Pancreas (tissue), 10 donors: Measurements from ENCODE around the gene AGBL5. TPM values are rescaled to one million over a fixed set of nuclear protein-coding genes. Genes with fewer than 3 reads are reported as not detected.
A peak's percentile ranks its signal among the peaks of the same experiment; 100 is the strongest.

ENCODE experiments used
- ATAC-seq, 4 donors: fragments of 200-7000 bp; cut with Tn5 transposase; one replicate each; pipeline versions ENCODE4 v1.8.0 to v1.9.1; 2020; ENCODE audit warnings: mild to moderate bottlenecking in 4 of 4, moderate library complexity in 4 of 4
- DNase-seq, 6 donors: peaks; one replicate each; pipeline ENCODE4 v3.0.0-alpha.2; 2020
- FAIRE-seq: peaks from 2 replicates; lab custom pipeline; 2012; peaks lifted over from hg19 to GRCh38; lab: Jason Lieb, UNC
- H3K27ac ChIP-seq, 4 donors: fragments of 200-600 bp; sonication (generic); 1 replicate in 3 of 4; 2 replicates in 1 of 4; pipeline versions ENCODE4 v1.5.0 to v1.8.0; 2020
- H3K27me3 ChIP-seq, 4 donors: fragments of 200-600 bp; one replicate each; pipeline ENCODE4 v1.8.0; 2021
- H3K36me3 ChIP-seq, 3 donors: fragments of 200-600 bp; sonication (generic) in 1 of 3; one replicate each; pipeline versions ENCODE4 v1.5.0 to v1.8.0; 2020 to 2021
- H3K4me1 ChIP-seq, 3 donors: fragments of 200-600 bp; one replicate each; pipeline ENCODE4 v1.8.0; 2021
- H3K4me3 ChIP-seq, 4 donors: fragments of 200-600 bp; sonication (generic) in 2 of 4; one replicate each; pipeline versions ENCODE4 v1.5.0 to v1.8.0; 2020 to 2021
- H3K9me3 ChIP-seq, 4 donors: fragments of 200-600 bp; one replicate each; pipeline ENCODE4 v1.8.0; 2021
- CTCF ChIP-seq, 4 donors: fragments of 200-600 bp; sonication (generic) in 3 of 4; IDR thresholded peaks; one replicate each; pipeline versions ENCODE4 v1.5.0 to v1.8.0; 2021; ENCODE audit warnings: antibody characterized with exemption in 4 of 4
- WGBS, 2 donors: extraction: QIAGEN DNeasy Blood & Tissue Kit; methylation state at CpG; one replicate each; pipeline ENCODE4 v1.1.7; 2013; 5-methylcytosine and 5-hydroxymethylcytosine counted together
- intact Hi-C, 3 donors: fragments of 100-400 bp; cut with DNase I; formaldehyde crosslinking; loops; one replicate each; pipeline versions ENCODE4 v1.11.1 to v1.14.2; 2022
- polyA plus RNA-seq, 2 donors: library from polyadenylated mRNA; stranded (reverse); fragments of 200-250 nt; gene quantifications; one replicate each; pipeline ENCODE4 v1.2.3, GENCODE V29; 2013
- total RNA-seq, 6 donors: library from RNA; stranded (reverse); fragmentation: NEBNext Ultra II Directional in 4 of 6; extraction: Animal tissue kit (Norgen Biotek cat#: 25700) in 4 of 6; gene quantifications; one replicate each; pipeline versions ENCODE4 v1.2.1 to v1.2.4, GENCODE V29; 2021 to 2023
- donor health status: healthy with polysubstance abuse.
- donor health status: DM: no; HTN: no; CAD: no; lungs with moderate emphysema.
- donor health status: DM: no; HTN: no; CAD: no.
- donor health status: control.
- donor health status: control.
- donor health status: Bipolar disorder and iron deficiency.
- donor health status: DM: yes; HTN: yes; CAD: no.
- donor health status: DM: no; HTN: no; CAD: no.
- donor health status: DM: no; HTN: no; CAD: no.
- donor health status: DM: yes; HTN: yes; CAD: no.

Gene AGBL5
- total and polyA plus RNA-seq, 8 donors: 8.2 to 15.5 (median 11.2) TPM

DNA sequence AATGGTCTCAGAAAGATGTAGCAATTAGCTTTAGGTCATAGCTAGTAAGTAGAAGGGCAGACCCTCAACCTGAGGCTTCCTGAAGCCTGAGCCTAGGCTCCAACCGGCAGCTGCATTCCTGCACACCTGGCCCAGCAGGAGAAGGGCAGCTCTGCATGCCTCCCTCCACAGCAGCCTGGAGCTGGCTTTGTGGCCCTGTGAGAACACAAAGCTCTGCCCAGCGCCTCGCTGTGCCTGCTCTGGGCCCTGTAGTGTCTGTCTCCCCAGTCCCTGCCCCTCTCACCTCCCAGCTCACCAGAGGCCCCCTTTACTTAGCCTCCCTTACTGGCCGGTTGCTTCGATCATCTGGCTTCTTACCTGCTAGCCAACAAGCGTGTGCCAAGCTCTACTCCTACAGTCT lies 12.0 kb upstream of the AGBL5 start:
- no peak overlapping the region for H3K4me3 ChIP-seq
- H3K4me1 ChIP-seq: peaks cover 0 to 7% (median 5%) of the 10 kb centered on the region in 3 donors
- H3K27ac ChIP-seq: no peak overlapping the region
- H3K27me3 ChIP-seq: no peaks in the 10 kb centered on the region
- WGBS, 2 donors: 88 to 92% methylated on average over 6 of the region's 6 CpGs
- DNase-seq: no peak
- intact Hi-C loops: no loop called here
- TF ChIP-seq CTCF (IDR thresholded peaks at IDR 0.05): no peak
- no peak for FAIRE-seq
- H3K36me3 ChIP-seq: peaks cover 15 to 63% (median 50%) of the 10 kb centered on the region in 3 donors
- no peak for ATAC-seq
- no peaks in the 10 kb centered on the region for H3K9me3 ChIP-seq

- no peak overlapping the region for H3K27ac ChIP-seq
- FAIRE-seq: no peak
- intact Hi-C loops: no loop called here
- DNase-seq: no peak
- no peak for TF ChIP-seq CTCF (IDR thresholded peaks at IDR 0.05)
- peaks cover 0 to 4% (median under 1%) of the 10 kb centered on the region in 3 donors for H3K4me1 ChIP-seq
- H3K9me3 ChIP-seq: no peaks in the 10 kb centered on the region
- H3K27me3 ChIP-seq: no peaks in the 10 kb centered on the region
- H3K4me3 ChIP-seq: no peak overlapping the region
- WGBS, 2 donors: 95 to 97% methylated on average over 7 of the region's 7 CpGs
- H3K36me3 ChIP-seq: peaks cover 15 to 63% (median 50%) of the 10 kb centered on the region in 3 donors
- ATAC-seq: no peak
These were observed 11.6 kb upstream of the AGBL5 start for GRCh38 chr2:27039871-27040270.

DNA sequence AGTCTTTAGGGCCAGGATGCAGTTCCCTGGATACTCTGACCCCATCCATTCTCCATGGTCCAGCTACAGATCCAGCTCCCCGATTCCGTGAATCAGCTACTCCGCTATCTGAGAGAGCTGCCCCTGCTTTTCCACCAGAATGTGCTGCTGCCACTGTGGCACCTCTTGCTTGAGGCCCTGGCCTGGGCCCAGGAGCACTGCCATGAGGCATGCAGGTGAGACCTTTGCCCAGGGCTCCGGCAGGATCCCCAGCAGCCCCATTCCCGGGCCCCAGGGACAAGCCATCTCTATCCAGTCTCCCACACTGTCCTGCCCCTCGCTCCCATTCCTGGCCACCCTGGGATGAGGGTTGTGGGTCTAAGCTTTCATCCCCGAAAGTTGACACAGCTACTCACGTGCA lies 11.2 kb upstream of the AGBL5 start:
- ATAC-seq (no peak), DNase-seq (no peak), FAIRE-seq (no peak)
- 82 to 84% methylated on average over 8 of the region's 8 CpGs for WGBS, 2 donors
- intact Hi-C loops: no loop called here
- Histone ChIP-seq H3K36me3 (peaks cover 15 to 61% (median 47%) of the 10 kb centered on the region in 3 donors), H3K4me1 (peaks cover 0 to under 1% (median 0%) of the 10 kb centered on the region in 3 donors), H3K9me3 (no peaks in the 10 kb centered on the region), H3K4me3 (no peak overlapping the region), H3K27me3 (no peaks in the 10 kb centered on the region), H3K27ac (no peak overlapping the region)
- TF ChIP-seq CTCF (IDR thresholded peaks at IDR 0.05): no peak

DNA sequence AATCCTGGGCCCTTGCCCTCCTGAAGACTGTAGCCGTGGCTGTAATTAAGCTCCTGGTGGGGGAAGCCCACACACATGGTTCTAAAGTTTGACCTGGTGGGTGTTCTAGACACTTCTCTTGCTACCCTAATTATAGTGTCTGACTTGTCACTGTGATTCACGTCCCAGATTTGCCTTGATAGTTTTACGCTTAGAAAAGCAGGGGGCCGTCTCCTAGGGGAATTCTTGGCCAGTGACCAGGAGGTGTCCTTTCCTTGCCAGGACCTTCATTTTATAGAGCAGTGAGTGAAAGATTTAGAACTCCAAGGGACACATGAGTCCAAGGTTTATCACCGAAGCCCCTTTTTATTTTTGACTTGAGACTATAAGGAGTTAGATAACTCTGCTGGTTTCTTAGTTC lies 9.7 kb upstream of the AGBL5 start:
- Histone ChIP-seq H3K36me3 (peaks cover 15 to 46% (median 36%) of the 10 kb centered on the region in 3 donors), H3K27me3 (no peaks in the 10 kb centered on the region), H3K4me1 (no peaks in the 10 kb centered on the region), H3K4me3 (no peak overlapping the region), H3K27ac (no peak overlapping the region), H3K9me3 (no peaks in the 10 kb centered on the region)
- 59 to 60% methylated on average over 5 of the region's 5 CpGs for whole genome bisulfite sequencing, 2 donors
- ATAC-seq: peak in 1 of 4 donors; percentile 3
- TF ChIP-seq CTCF (IDR thresholded peaks at IDR 0.05): no peak
- FAIRE-seq: no peak
- intact Hi-C loops: no loop called here
- DNase-seq: no peak

GRCh38 chr2:27042159-27042661 lies 9.3 kb upstream of the AGBL5 start:
- no peaks in the 10 kb centered on the region for H3K9me3 ChIP-seq
- ATAC-seq (peak; percentile 23 to 67 (median 42)), DNase-seq (peak in 2 of 6 donors; percentile 30 to 41), FAIRE-seq (no peak)
- no peak for TF ChIP-seq CTCF (IDR thresholded peaks at IDR 0.05)
- intact Hi-C loops: no loop called here
- WGBS, 2 donors: 61 to 77% methylated on average over 10 of the region's 10 CpGs
- no peak overlapping the region for H3K4me3 ChIP-seq
- peaks cover 15 to 41% (median 31%) of the 10 kb centered on the region in 3 donors for H3K36me3 ChIP-seq
- H3K27ac ChIP-seq: no peak overlapping the region
- H3K4me1 ChIP-seq: no peaks in the 10 kb centered on the region
- no peaks in the 10 kb centered on the region for H3K27me3 ChIP-seq
